ENCODE measurements around the gene FKRP. TPM values are rescaled to one million over a fixed set of nuclear protein-coding genes. Genes with fewer than 3 reads are reported as not detected.
"Not testable (repeated sequence)": the region's sequence is repeated elsewhere in the genome, so short reads cannot be mapped to it uniquely, and the experiment has no call there.

Gene FKRP
- total and polyA plus RNA-seq, 2 donors from 2014 or later = 11.8 to 20.5 TPM

- no peaks in the 10 kb centered on the region for H3K9me3 ChIP-seq (ENCODE audit: control insufficient read depth in 2 of 3, insufficient read depth in 1 of 3, low read length in 3 of 3)
- TF ChIP-seq, protein P1, sequence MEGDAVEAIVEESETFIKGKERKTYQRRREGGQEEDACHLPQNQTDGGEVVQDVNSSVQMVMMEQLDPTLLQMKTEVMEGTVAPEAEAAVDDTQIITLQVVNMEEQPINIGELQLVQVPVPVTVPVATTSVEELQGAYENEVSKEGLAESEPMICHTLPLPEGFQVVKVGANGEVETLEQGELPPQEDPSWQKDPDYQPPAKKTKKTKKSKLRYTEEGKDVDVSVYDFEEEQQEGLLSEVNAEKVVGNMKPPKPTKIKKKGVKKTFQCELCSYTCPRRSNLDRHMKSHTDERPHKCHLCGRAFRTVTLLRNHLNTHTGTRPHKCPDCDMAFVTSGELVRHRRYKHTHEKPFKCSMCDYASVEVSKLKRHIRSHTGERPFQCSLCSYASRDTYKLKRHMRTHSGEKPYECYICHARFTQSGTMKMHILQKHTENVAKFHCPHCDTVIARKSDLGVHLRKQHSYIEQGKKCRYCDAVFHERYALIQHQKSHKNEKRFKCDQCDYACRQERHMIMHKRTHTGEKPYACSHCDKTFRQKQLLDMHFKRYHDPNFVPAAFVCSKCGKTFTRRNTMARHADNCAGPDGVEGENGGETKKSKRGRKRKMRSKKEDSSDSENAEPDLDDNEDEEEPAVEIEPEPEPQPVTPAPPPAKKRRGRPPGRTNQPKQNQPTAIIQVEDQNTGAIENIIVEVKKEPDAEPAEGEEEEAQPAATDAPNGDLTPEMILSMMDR (IDR thresholded peaks at IDR 0.05; ENCODE audit: borderline replicate concordance, extremely low read depth, insufficient read depth) = no peak
- no peak for DNase-seq
- no peak overlapping the region for H3K4me3 ChIP-seq (ENCODE audit: low read length in 3 of 3)
- no peak for FAIRE-seq
- no peaks in the 10 kb centered on the region for H3K27me3 ChIP-seq (ENCODE audit: control insufficient read depth, insufficient read depth, low read length)
- intact Hi-C loops (cut with DNase I) = loop anchor here (5.0 kb wide), 1 partner anchor 82 kb away; no protein-coding TSS in a partner anchor
- peaks cover 0 to 6% (median 0%) of the 10 kb centered on the region in 3 donors for H3K4me1 ChIP-seq (ENCODE audit: control insufficient read depth in 2 of 3, insufficient read depth in 2 of 3, low read depth in 1 of 3, low read length in 3 of 3)
- no peaks in the 10 kb centered on the region for H3K36me3 ChIP-seq (ENCODE audit: control insufficient read depth in 2 of 3, insufficient read depth in 3 of 3, low read length in 3 of 3)
- no peak overlapping the region for H3K9ac ChIP-seq (ENCODE audit: low read length in 3 of 3)
- no peak overlapping the region for H3K27ac ChIP-seq (ENCODE audit: low read depth in 2 of 2, low read length in 2 of 2)
These were observed 14.0 kb downstream of the FKRP start for GRCh38 chr19:46759817-46760333.

DNA sequence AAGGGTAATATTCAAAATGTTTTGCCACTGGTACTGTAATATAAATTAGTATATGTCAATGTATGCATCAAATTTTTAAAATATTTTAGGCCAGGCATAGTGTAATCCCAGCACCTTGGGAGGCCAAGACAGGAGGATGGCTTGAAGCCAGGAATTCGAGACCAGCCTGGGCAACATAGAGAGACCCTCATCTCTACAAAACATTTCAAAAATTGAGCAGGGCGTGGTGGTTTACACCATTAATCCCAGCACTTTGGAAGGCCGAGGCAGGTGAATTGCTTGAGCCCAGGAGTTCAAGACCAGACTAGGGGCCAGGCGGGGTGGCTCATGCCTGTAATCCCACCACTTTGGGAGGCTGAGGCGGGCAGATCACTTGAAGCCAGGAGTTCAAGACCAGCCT lies 14.5 kb downstream of the FKRP start:
- TF ChIP-seq, protein P1 (IDR thresholded peaks at IDR 0.05; ENCODE audit: borderline replicate concordance, extremely low read depth, insufficient read depth) = no peak
- Histone ChIP-seq H3K27ac (ENCODE audit: low read depth in 2 of 2, low read length in 2 of 2) (peak overlapping the region in 1 of 2 donors; percentile 37), H3K27me3 (ENCODE audit: control insufficient read depth, insufficient read depth, low read length) (no peaks in the 10 kb centered on the region), H3K36me3 (ENCODE audit: control insufficient read depth in 2 of 3, insufficient read depth in 3 of 3, low read length in 3 of 3) (no peaks in the 10 kb centered on the region), H3K4me1 (ENCODE audit: control insufficient read depth in 2 of 3, insufficient read depth in 2 of 3, low read depth in 1 of 3, low read length in 3 of 3) (peaks cover 0 to 6% (median 0%) of the 10 kb centered on the region in 3 donors), H3K9ac (ENCODE audit: low read length in 3 of 3) (no peak overlapping the region), H3K9me3 (ENCODE audit: control insufficient read depth in 2 of 3, insufficient read depth in 1 of 3, low read length in 3 of 3) (no peaks in the 10 kb centered on the region), H3K4me3 (ENCODE audit: low read length in 3 of 3) (no peak overlapping the region)
- DNase-seq = no peak
- intact Hi-C loops (cut with DNase I) = no loop called here
- FAIRE-seq = no peak

GRCh38 chr19:46760897-46761296 lies 15.0 kb downstream of the FKRP start:
- FAIRE-seq; H3K9ac ChIP-seq (ENCODE audit: low read length in 3 of 3); intact Hi-C loops (cut with DNase I); H3K4me1 ChIP-seq (ENCODE audit: control insufficient read depth in 2 of 3, insufficient read depth in 2 of 3, low read depth in 1 of 3, low read length in 3 of 3); DNase-seq; H3K36me3 ChIP-seq (ENCODE audit: control insufficient read depth in 2 of 3, insufficient read depth in 3 of 3, low read length in 3 of 3); H3K27me3 ChIP-seq (ENCODE audit: control insufficient read depth, insufficient read depth, low read length); H3K4me3 ChIP-seq (ENCODE audit: low read length in 3 of 3); H3K9me3 ChIP-seq (ENCODE audit: control insufficient read depth in 2 of 3, insufficient read depth in 1 of 3, low read length in 3 of 3): not testable (repeated sequence)
- peak overlapping the region in 1 of 2 donors; percentile 37 for H3K27ac ChIP-seq (ENCODE audit: low read depth in 2 of 2, low read length in 2 of 2)

- TF ChIP-seq, protein P1 (IDR thresholded peaks at IDR 0.05; ENCODE audit: borderline replicate concordance, extremely low read depth, insufficient read depth) = no peak
- H3K27me3 ChIP-seq (ENCODE audit: control insufficient read depth, insufficient read depth, low read length) = no peaks in the 10 kb centered on the region
- FAIRE-seq = no peak
- H3K4me1 ChIP-seq (ENCODE audit: control insufficient read depth in 2 of 3, insufficient read depth in 2 of 3, low read depth in 1 of 3, low read length in 3 of 3) = peaks cover 0 to 6% (median under 1%) of the 10 kb centered on the region in 3 donors
- no peak overlapping the region for H3K4me3 ChIP-seq (ENCODE audit: low read length in 3 of 3)
- peak in 1 of 5 donors; percentile 38 for DNase-seq
- peak overlapping the region in 1 of 2 donors; percentile 14 for H3K27ac ChIP-seq (ENCODE audit: low read depth in 2 of 2, low read length in 2 of 2)
- intact Hi-C loops (cut with DNase I) = no loop called here
- H3K36me3 ChIP-seq (ENCODE audit: control insufficient read depth in 2 of 3, insufficient read depth in 3 of 3, low read length in 3 of 3) = no peaks in the 10 kb centered on the region
- H3K9me3 ChIP-seq (ENCODE audit: control insufficient read depth in 2 of 3, insufficient read depth in 1 of 3, low read length in 3 of 3) = no peaks in the 10 kb centered on the region
- no peak overlapping the region for H3K9ac ChIP-seq (ENCODE audit: low read length in 3 of 3)
These were observed 15.6 kb downstream of the FKRP start for GRCh38 chr19:46761418-46761831.
